Measurements from ENCODE around the gene TDRD9.

GRCh38 chr14:103960457-103961055 lies 32.3 kb downstream of the TDRD9 start:
- no peak for TF ChIP-seq POLR2A (IDR thresholded peaks at IDR 0.05)
- no peak for TF ChIP-seq CTCF (IDR thresholded peaks at IDR 0.05)

Data from breast epithelium (tissue), 3 donors.